Adrenal gland (tissue), 12 donors: ENCODE results near the gene FMO4. TPM values are rescaled to one million over a fixed set of nuclear protein-coding genes. Genes with fewer than 3 reads are reported as not detected.
A peak's percentile ranks its signal among the peaks of the same experiment; 100 is the strongest.

Experiments
- DNase-seq, 7 donors: peaks; one replicate each; pipeline ENCODE4 v3.0.0-alpha.2; 2019 to 2020
- H3K27ac ChIP-seq, 5 donors: fragments of 200-600 bp; sonication (generic) in 4 of 5; 1 replicate in 3 of 5; 2 replicates in 2 of 5; pipeline versions ENCODE4 v1.5.1 to v1.8.0; 2016 to 2020; ENCODE audit warnings: mild to moderate bottlenecking in 1 of 5
- H3K27me3 ChIP-seq: fragments of 200-600 bp; 2 replicates; pipeline ENCODE4 v1.8.0; 2021
- H3K36me3 ChIP-seq, 2 donors: fragments of 200-600 bp; replicated peaks in 1 of 2; 1 replicate in 1 of 2; 2 replicates in 1 of 2; pipeline versions ENCODE4 v1.5.1 to v1.8.0; 2018 to 2022
- H3K4me1 ChIP-seq, 2 donors: fragments of 200-600 bp; replicated peaks in 1 of 2; 1 replicate in 1 of 2; 2 replicates in 1 of 2; pipeline versions ENCODE4 v1.5.1 to v1.8.0; 2018 to 2021
- H3K4me3 ChIP-seq, 4 donors: fragments of 200-600 bp; sonication (generic) in 3 of 4; one replicate each; pipeline ENCODE4 v1.5.1; 2016 to 2018
- H3K9me3 ChIP-seq, 3 donors: fragments of 200-600 bp; sonication (generic) in 1 of 3; replicated peaks in 1 of 3; 1 replicate in 2 of 3; 2 replicates in 1 of 3; pipeline versions ENCODE4 v1.5.1 to v1.8.0; 2016 to 2021
- POLR2A ChIP-seq, 2 donors: fragments of 450-650 bp; IDR thresholded peaks; one replicate each; pipeline ENCODE4 v1.6.1; 2017; ENCODE audit warnings: antibody characterized with exemption in 2 of 2, mild to moderate bottlenecking in 2 of 2, moderate library complexity in 1 of 2
- WGBS, 4 donors: extraction: QIAGEN DNeasy Blood & Tissue Kit in 2 of 4; methylation state at CpG; one replicate each; pipeline versions ENCODE4 v1.1.5 to v1.1.7; 2013 to 2017; 5-methylcytosine and 5-hydroxymethylcytosine counted together
- intact Hi-C, 2 donors: fragments of 100-400 bp; cut with DNase I; formaldehyde crosslinking; loops; one replicate each; pipeline versions ENCODE4 v1.14.1 to v1.15.0; 2022 to 2023
- polyA plus RNA-seq, 3 donors: library from polyadenylated mRNA; stranded (reverse); fragments of 200-250 nt in 2 of 3; fragments of 350-450 nt in 1 of 3; fragmentation: Illumina TruSeq in 1 of 3; extraction: RNeasy Lipid Tissue Mini Kit (QIAGEN cat#74804) in 1 of 3; gene quantifications; one replicate each; pipeline ENCODE4 v1.2.3, GENCODE V29; 2013 to 2014
- total RNA-seq, 9 donors: library from RNA; depleted of rRNA in 4 of 9; stranded (reverse); fragments of >200 nt in 4 of 9; fragments of 120-200 nt in 1 of 9; fragmentation: NEBNext Ultra II Directional in 1 of 9; extraction: Animal tissue kit (Norgen Biotek cat#: 25700) in 1 of 9; gene quantifications; one replicate each; pipeline versions ENCODE4 v1.1.0 to v1.2.4, GENCODE V29; 2013 to 2023
- TF ChIP-seq, protein P1 (sequence below), 6 experiments: fragments of 450-650 bp in 4 of 6; fragments of 200-600 bp in 2 of 6; sonication (generic) in 1 of 6; IDR thresholded peaks; 1 replicate in 5 of 6; 2 replicates in 1 of 6; pipeline versions ENCODE4 v1.5.1 to v1.8.0; 2016 to 2021; ENCODE audit warnings: antibody characterized with exemption in 6 of 6, mild to moderate bottlenecking in 2 of 6, moderate library complexity in 1 of 6
- donor health status: healthy with polysubstance abuse.
- donor health status: Bipolar disorder and iron deficiency.
- donor health status: DM: yes; HTN: yes; CAD: no.
- donor health status: DM: no; HTN: no; CAD: no.
- donor health status: DM: no; HTN: no; CAD: no.
- donor health status: DM: yes; HTN: yes; CAD: no.

Gene FMO4
- total and polyA plus RNA-seq, 12 donors: 1.7 to 11.4 (median 3.8) TPM

DNA sequence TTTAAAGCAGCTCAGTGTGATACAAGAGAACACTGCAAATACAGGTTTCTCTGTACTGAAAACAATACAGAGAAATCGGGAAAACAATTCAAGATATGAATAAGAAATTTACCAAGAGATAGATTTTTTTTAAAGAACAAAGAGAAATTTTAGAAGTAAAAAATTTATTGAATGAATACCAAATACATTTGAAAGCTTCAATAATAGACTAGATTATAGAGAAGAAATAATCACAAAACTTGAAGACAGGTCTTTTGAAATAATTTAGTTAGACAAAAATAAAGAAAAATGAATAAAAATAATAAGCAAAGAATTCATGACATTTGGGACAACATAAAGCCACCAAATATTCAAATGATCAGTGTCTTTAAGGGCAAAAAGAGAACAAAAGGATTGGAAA, 13.6 kb upstream of the FMO4 start:
- DNase-seq: no peak
- H3K4me1 ChIP-seq: no peaks in the 10 kb centered on the region
- H3K4me3 ChIP-seq: no peak overlapping the region
- no peak overlapping the region for H3K27ac ChIP-seq
- WGBS, 4 donors: 74 to 87% (median 79%) methylated on average over 1 of the region's 1 CpG
- H3K9me3 ChIP-seq: peaks cover 0 to 10% (median 9%) of the 10 kb centered on the region in 3 donors
- intact Hi-C loops: no loop called here
- no peaks in the 10 kb centered on the region for H3K27me3 ChIP-seq
- TF ChIP-seq, protein P1, sequence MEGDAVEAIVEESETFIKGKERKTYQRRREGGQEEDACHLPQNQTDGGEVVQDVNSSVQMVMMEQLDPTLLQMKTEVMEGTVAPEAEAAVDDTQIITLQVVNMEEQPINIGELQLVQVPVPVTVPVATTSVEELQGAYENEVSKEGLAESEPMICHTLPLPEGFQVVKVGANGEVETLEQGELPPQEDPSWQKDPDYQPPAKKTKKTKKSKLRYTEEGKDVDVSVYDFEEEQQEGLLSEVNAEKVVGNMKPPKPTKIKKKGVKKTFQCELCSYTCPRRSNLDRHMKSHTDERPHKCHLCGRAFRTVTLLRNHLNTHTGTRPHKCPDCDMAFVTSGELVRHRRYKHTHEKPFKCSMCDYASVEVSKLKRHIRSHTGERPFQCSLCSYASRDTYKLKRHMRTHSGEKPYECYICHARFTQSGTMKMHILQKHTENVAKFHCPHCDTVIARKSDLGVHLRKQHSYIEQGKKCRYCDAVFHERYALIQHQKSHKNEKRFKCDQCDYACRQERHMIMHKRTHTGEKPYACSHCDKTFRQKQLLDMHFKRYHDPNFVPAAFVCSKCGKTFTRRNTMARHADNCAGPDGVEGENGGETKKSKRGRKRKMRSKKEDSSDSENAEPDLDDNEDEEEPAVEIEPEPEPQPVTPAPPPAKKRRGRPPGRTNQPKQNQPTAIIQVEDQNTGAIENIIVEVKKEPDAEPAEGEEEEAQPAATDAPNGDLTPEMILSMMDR (IDR thresholded peaks at IDR 0.05): no peak
- no peak for TF ChIP-seq POLR2A (IDR thresholded peaks at IDR 0.05)
- no peaks in the 10 kb centered on the region for H3K36me3 ChIP-seq

DNA sequence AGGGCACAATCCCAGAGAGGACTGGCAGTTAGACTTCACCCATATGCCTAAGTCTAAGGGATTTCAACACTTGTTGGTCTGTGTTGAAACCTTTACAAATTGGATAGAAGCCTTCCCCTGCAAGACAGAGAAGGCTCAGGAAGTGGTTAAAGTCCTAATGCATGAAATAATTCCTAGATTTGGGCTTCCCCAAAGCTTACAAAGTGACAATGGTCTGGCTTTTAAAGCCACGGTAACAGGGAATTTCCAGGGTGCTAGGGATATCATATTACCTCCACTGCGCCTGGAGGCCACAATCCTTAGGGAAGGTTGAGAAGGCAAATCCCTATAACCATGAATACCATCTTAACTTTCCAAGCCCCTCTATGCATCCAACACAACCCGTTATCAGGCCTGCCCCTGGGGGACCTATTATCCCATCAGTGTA, 3.3 kb upstream of the FMO4 start:
- WGBS, 4 donors: 56 to 81% (median 70%) methylated on average over 3 of the region's 3 CpGs
- no peak overlapping the region for H3K4me3 ChIP-seq
- no peaks in the 10 kb centered on the region for H3K36me3 ChIP-seq
- DNase-seq: no peak
- H3K27me3 ChIP-seq: no peaks in the 10 kb centered on the region
- TF ChIP-seq POLR2A (IDR thresholded peaks at IDR 0.05): no peak
- TF ChIP-seq, protein P1 (IDR thresholded peaks at IDR 0.05): no peak
- no peaks in the 10 kb centered on the region for H3K9me3 ChIP-seq
- H3K4me1 ChIP-seq: peaks cover 6 to 12% of the 10 kb centered on the region in 2 donors
- intact Hi-C loops: loop anchor here (5.0 to 10.0 kb wide), 2 partner anchors 63 to 346 kb away; partner anchors contain the start of gene FMO1 (in 2 of the 2)
- H3K27ac ChIP-seq: no peak overlapping the region

DNA sequence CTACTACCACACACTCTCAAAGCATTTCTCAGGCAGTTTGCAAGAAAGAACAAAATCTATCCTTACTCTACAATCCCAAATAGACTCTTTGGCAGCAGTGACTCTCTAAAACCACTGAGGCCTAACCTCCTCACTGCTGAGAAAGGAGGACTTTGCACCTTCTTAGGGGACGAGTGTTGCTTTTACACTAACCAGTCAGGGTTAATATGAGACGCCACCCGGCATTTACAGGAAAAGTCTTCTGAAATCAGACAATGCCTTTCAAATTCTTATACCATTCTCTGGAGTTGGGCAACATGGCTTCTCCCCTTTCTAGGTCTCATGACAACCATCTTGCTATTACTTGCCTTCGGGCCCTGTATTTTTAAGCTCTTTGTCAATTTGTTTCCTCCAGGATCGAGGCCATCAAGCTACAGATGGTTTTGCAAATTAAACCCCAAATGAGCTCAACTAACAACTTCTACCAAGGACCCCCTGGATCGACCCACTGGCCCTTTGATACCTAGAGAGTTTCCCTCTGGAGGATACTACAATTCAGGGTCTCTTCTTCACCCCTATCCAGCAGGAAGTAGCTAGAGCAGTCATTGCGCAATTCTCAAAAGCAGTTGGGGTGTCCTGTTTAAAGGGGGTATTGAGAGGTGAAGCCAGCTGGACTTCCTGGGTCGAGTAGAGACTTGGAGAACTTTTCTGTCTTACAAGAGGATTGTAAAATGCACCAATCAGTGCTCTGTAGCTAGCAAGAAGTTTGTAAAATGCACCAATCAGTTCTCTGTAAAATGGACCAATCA, 2.0 kb upstream of the FMO4 start:
- TF ChIP-seq, protein P1 (IDR thresholded peaks at IDR 0.05): no peak
- TF ChIP-seq POLR2A (IDR thresholded peaks at IDR 0.05): no peak
- Histone ChIP-seq H3K36me3 (no peaks in the 10 kb centered on the region), H3K27ac (no peak overlapping the region), H3K4me3 (no peak overlapping the region), H3K9me3 (no peaks in the 10 kb centered on the region), H3K4me1 (peaks cover 6 to 12% of the 10 kb centered on the region in 2 donors), H3K27me3 (no peaks in the 10 kb centered on the region)
- intact Hi-C loops: loop anchor here (5.0 to 10.0 kb wide), 2 partner anchors 65 to 347 kb away; partner anchors contain the start of gene FMO1 (in 2 of the 2)
- WGBS, 4 donors: 79 to 87% (median 84%) methylated on average over 8 of the region's 8 CpGs
- DNase-seq: no peak

DNA sequence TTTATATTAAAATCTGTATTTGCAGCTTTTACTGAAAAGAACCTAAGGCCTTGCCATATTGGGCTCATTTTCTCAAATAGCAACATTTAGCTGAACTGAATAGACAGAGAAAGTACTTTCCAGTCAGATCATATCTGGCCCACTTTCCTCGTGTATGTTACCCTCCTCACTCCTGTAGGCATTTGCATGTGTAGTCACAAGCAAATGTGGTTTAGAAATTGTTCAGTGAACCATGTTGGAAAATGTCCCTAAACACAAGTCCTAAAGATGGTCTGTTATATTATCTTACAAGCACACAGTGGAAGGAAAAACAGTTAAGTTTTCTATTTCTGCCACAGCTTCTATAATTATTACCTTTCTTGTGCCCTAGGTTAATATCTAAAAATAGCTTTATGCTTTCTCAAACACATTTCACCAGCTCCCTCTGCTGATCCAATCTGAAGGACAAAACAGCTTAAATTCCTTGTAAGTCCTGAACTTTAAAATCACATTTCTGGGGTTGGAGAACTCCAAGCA, 606 bp upstream of the FMO4 start:
- 4 to 15% (median 7%) methylated on average over 1 of the region's 1 CpG for WGBS, 4 donors
- no peak for DNase-seq
- peaks cover 6 to 12% of the 10 kb centered on the region in 2 donors for H3K4me1 ChIP-seq
- TF ChIP-seq, protein P1 (IDR thresholded peaks at IDR 0.05): no peak
- no peak for TF ChIP-seq POLR2A (IDR thresholded peaks at IDR 0.05)
- H3K27me3 ChIP-seq: no peaks in the 10 kb centered on the region
- H3K36me3 ChIP-seq: no peaks in the 10 kb centered on the region
- no peaks in the 10 kb centered on the region for H3K9me3 ChIP-seq
- intact Hi-C loops: loop anchor here (5.0 to 10.0 kb wide), 2 partner anchors 66 to 349 kb away; partner anchors contain the start of gene FMO1 (in 2 of the 2)
- no peak overlapping the region for H3K4me3 ChIP-seq
- peak overlapping the region in 3 of 5 donors; percentile 49 to 61 (median 55) for H3K27ac ChIP-seq
